ENCODE results near the gene MIA.
"Not testable (repeated sequence)": the region's sequence is repeated elsewhere in the genome, so short reads cannot be mapped to it uniquely, and the experiment has no call there.

Gene MIA

DNA sequence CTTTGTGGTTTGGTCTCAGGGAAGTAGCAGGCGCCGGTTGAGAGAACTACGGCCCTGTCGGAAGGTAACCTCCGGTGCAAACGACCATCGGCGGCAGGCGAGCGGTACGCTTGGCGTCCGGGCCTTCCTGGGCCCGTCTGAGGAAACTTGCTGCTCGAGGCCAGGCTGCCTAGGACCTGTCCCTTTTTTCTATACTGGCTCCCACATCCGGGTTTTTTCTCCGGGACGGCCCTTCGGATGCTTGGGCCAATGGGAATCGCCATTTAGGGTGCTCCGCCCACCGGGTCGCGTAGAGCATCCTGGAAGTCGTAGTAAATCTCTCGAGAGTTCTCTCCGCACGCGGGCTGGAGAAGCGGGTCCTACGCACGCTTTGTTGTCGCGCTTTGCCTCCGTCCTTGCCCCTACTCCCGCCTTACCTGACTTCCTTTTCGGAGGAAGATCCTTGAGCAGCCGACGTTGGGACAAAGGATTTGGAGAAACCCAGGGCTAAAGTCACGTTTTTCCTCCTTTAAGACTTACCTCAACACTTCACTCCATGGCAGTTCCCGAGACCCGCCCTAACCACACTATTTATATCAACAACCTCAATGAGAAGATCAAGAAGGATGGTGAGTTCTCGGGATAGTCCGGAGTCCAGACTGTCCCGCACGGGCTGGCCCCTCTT, 24.3 kb upstream of the MIA start, which contains the start of gene SNRPA:
SNRPA (plus strand) TSS at position 330 of the 664 bp plus-strand sequence; CDS start at position 536, 206 bp downstream.
- peak; percentile 98 for DNase-seq (ENCODE audit: low spot score)

DNA sequence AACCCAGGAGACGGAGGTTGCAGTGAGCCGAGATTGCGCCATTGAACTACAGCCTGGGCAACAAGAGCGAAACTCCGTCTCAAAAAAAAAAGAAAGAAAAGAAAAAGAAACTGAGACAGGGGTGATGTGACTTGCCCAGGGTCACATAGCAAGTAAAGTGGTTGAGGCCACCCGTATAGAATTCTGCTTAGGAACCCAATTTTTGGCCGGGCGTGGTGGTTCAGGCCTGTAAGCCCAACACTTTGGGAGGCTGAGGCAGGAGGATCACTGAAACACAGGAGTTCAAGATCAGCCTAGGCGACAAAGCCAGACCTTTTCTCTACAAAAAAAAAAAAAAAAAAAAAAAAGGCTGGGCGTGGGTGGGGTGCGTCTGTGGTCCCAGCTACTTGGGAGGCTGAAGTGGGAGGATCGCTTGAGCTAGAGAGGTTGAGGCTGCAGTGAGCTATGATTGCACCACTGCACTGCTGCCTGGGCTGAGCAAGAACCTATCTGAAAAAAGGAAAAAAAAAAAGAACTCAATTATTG, 23.0 kb upstream of the MIA start:
- no peak for DNase-seq (ENCODE audit: low spot score)

DNA sequence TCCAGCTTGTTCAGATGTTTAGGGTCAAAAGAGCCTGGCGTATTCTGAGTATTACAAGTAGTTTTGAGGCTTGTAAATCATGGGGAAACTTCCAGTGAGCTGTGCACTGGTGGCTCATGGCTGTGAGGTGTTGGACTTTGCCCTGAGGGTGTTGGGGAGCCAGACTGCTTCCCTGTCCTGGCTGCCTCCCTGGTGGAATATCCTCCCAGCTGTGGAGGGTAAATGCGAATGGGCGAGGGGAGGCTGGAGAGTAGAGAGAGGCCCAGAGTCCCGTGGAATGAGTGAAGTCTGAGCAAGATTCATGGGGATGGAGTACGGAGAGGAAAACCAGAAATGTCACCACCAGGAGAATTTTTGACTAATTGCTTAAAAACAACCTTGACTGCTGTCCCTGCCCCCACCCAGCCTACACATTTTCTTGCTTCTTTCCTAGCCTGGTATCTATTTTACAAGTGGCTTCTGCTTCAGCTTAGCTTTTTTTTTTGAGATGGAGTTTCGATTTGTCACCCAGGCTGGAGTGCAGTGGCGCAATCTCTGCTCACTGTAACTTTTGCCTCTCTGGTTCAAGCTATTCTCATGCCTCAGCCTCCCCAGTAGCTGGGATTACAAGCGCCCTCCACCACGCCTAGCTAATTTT, 20.6 kb upstream of the MIA start:
- peak; percentile 72 for DNase-seq (ENCODE audit: low spot score)

DNA sequence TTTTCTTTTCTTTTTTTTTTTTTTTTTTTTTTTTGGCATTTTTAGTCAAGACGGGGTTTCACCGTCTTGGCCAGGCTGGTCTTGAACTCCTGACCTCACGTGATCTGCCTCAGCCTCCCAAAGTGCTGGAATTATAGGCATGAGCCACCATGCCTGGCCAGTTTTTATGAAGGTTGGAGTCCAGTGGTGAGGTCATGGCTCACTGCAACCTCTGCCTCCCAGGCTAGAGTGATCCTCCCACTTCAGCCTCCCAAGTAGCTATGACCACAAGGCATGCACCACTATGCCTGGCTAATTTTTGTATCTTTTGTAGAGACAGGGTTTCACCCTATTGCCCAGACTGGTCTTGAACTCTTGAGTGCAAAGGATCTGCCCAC, 20.1 kb upstream of the MIA start:
- no peak for DNase-seq (ENCODE audit: low spot score)

DNA sequence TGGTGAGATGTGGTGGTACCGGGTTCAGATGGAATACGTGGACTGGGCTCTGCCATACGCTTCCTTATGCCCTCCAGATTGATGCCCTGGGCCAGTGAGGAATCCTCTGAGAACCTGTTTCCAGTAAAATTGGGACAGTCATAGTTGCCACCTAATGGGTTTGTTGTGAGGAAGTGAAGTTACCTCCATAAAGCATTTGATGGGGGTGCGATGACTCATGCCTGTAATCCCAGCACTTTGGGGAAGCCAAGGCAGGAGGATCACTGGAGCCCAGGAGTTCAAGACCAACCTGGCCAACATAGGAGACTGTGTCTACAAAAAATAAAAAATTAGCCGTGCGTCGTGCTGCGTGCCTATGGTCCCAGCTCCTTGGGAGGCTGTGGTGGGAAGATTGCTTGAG, 19.5 kb upstream of the MIA start:
- DNase-seq (ENCODE audit: low spot score), result no peak

DNA sequence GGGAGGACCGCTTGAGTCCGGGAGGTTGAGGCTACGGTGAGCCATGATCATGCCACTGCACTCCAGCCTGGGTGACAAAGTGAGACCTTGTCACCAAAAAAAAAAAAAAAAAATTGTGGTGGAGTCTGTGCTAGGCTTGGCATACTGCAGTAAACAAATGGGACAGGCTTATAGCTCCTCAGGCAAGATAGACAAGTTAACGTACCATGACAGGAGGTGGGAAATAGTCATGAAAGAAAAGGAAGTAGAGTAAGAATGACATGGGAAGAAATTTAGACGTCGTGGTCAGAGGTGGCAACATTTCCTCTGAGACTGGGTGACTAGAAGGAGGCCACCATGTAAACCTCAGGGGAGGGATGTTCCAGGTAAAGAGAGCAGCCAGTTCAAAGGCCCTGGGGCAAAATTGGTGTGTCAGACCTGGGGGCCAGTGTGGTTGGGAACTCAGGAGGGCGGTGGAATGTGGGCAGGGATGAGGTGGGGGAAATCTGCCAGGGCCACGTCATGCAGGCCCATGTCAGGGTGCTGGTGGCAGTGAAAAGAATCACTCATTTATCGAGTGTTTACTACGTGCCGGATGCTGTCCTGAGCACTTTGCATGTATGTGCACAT, 18.7 kb upstream of the MIA start:
- no peak for DNase-seq (ENCODE audit: low spot score)

DNA sequence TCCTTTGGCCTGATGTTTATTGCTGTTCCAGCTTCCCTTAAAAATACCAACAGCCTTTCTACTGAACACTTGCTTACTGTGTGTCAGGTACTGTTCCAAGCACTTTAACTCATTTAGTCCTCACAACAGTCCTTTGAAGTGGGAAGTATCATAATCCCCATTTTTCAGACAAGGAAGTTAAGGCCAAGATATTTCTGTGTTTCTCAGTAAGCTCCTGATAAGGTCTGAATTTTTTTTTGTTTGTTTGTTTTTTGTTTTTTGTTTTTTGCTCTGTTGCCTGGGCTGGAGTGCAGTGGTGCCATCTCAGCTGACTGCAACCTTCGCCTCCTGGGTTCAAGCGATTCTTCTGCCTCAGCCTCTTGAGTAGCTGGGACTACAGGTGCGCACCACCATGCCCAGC, 16.8 kb upstream of the MIA start:
- DNase-seq (ENCODE audit: low spot score), result no peak

DNA sequence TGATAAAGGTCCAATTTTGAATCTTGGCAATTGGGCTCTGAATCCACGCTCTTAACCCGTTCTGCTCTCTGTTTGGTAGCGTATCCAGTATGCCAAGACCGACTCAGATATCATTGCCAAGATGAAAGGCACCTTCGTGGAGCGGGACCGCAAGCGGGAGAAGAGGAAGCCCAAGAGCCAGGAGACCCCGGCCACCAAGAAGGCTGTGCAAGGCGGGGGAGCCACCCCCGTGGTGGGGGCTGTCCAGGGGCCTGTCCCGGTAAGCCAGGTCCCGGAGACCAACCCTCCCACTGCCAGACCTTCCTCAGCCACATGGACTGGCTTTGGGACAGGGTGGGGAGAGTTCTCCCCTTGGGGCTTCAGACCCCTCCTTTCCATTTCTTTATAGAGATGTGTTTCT, 16.0 kb upstream of the MIA start:
- DNase-seq (ENCODE audit: low spot score), result no peak

DNA sequence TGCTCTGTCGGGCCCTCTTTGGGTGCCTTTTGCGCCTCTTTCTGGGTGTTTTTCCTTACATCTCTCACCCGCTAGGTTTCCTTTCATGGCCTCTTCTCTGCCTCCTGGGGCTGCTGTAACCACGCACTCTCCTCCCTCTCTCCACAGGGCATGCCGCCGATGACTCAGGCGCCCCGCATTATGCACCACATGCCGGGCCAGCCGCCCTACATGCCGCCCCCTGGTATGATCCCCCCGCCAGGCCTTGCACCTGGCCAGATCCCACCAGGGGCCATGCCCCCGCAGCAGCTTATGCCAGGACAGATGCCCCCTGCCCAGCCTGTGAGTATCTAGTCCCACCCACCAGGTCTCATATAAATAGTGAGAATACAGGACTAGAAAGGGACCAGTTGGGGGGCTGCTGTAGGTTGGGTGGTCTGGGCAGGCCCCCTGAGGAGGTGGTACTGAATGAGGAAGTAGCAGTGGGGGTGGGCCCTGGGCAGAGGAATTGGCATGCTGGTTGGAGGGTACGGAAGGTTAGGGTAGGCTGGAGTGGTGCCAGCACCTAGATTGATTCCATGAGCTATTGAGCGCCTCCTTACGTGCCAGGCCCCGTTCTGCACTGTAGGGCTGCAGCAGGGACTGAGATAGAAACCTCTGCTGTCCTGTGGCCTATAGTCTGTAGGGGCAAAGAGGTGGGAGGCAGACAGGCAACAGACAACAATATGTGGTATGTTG, 12.4 kb upstream of the MIA start:
- DNase-seq (ENCODE audit: low spot score), result no peak

DNA sequence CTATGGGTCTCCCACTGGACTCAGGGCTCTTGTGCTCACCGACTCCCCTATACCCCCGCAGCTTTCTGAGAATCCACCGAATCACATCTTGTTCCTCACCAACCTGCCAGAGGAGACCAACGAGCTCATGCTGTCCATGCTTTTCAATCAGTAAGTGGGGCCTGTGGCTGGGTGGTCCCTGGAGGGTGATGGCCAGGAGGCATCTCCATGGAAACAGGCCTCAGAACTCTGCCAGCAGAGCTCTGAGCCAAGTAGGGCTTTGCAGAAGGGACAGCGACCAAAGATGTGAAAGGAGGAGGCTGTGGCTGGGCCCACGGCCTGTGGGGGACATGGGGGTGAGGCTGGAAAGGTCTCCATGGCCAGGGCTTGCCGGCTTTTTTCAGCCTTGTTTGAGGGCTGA, 11.8 kb upstream of the MIA start:
- DNase-seq (ENCODE audit: low spot score), result no peak

DNA sequence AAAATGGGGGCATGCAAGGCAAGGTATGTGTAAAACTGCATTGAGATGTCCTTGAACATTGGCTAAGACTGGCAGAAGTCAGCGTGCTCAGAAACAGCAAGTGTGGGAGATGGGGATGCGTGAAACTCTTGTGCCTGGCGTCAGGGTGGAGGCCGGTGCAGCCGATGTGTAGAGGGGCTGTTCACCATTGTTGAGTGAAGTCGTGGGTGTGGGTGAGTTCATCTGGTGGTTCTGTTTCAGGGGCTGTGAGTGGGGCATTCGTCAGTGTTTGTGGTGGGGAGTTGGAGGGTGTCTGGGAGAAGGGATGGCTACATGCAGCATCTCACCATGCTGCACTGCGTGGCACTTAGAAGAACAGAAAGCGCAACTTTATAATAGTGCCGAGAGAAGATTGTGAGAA, 11.4 kb upstream of the MIA start:
- DNase-seq (ENCODE audit: low spot score), result no peak

DNA sequence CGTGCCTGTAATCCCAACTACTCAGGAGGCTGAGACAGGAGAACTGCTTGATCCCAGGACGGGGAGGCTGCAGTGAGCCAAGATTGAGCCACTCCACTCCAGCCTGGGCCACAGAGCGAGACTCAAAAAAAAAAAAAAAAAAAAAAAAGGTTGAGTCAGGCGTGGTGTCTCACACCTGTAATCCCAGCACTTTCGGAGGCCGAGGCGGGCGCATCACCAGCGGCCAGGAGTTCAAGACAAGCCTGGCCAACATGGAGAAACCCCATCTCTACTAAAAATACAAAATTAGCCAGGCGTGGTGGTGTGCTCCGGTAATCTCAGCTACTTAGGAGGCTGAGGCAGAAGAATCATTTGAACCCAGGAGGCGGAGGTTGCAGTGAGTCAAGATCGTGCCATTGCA, 8.9 kb upstream of the MIA start:
- DNase-seq (ENCODE audit: low spot score), result not testable (repeated sequence)

DNA sequence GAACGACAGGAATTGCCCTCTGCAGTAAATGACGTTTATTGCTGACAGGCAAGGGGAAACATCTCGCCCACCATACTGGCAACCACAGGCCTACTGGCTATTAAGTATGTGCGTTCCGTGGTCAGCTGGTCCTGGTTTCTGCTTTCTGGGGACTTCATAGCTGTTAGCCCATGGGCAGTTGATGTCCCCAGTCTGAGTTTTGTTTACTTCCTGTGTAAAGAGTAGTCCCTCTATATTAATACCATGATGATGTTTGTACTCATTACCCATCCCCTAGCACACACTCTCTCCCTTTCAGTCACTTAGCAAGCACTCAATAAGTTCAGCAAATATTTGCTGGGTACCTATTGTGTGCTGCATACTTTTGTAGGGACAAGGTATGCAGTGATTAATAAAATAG, 6.5 kb upstream of the MIA start:
- DNase-seq (ENCODE audit: low spot score), result no peak

DNA sequence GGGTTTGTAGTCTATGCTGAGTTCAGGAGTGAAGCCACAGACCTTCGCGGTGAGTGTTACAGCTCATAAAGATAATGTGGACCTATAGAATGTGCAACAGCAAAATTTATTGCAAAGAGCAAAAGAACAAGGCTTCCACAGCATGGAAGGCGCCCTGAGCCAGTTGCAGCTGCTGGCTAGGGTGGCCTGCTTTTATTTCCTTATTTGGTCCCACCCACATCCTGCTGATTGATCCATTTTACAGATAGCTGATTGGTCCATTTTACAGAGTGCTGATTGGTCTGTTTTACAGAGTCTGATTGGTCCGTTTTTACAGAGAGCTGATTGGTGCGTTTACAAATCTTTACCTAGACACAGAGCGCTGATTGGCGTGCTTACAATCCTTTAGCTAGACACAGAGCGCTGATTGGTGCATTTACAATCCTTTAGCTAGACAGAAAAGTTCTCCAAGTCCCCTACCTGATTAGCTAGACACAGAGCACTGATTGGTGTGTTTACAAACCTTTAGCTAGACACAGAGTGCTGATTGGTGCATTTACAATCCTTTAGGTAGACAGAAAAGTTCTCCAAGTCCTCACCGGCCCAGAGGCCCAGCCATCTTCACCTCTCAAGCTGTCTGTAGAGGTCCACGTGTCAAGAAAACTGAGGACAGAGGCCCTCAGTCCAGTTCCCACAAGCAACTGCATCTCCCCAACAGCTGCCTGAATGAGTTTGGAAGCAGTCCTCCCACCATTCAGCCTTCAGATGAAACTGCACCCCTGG, 4.0 kb upstream of the MIA start:
- DNase-seq (ENCODE audit: low spot score), result peak; percentile 40

DNA sequence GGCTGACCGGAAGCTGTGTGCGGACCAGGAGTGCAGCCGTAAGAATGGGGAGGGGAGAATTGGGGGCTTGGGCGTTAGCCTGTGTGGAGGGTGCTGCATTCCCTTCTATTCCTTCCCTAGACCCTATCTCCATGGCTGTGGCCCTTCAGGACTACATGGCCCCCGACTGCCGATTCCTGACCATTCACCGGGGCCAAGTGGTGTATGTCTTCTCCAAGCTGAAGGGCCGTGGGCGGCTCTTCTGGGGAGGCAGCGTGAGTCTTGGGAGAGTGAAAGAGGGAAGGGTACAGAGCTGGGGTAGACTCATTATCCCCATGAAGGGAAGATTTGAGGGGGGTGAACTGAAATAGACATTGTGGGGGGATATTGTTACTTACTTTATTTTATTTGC, 306 bp downstream of the MIA start:
- DNase-seq (ENCODE audit: low spot score), result no peak

DNA sequence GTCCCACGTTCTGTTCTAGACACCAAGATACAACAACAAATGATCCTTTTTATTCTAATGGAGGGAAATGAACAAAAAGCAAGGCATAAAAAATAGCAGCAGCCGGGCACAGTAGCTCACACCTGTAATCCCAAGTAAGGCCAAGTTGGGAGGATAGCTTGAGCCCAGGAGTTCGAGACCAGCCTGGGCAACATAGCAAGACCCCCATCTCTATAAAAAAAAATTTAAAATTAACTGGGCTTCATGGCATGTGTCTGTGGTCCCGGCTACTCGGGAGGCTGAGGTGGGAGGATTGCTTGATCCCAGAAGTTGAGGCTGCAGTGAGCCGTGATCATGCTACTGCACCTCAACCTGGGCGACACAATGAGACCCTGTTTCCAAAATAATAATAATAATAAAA, 1.0 kb downstream of the MIA start:
- no peak for DNase-seq (ENCODE audit: low spot score)

DNA sequence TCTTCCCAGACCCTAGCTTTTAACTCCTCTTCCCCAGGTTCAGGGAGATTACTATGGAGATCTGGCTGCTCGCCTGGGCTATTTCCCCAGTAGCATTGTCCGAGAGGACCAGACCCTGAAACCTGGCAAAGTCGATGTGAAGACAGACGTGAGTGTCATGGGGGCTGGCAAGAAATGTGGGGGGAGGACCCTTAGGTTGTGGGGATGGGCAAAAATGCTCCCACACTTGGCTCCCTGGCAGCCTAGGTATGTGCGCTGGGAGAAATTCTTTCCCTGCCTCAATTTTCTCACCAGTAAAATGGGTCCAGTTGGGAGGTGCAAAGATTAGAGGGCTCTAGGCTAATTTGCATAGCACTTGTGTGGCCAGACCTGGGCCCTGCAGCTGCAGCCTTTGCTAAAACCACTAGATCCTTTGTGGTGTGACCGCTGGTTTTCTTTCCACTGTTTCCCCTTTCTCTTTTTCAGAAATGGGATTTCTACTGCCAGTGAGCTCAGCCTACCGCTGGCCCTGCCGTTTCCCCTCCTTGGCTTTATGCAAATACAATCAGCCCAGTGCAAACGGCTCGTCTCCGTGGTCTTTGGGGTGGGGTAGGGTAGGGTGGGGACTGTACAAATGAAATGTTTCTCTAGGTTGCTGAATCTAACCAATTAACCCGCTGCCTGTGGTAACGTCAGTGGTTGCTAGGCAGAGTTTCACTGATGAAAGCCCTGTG, 1.8 kb downstream of the MIA start:
- DNase-seq (ENCODE audit: low spot score), result peak; percentile 95

DNA sequence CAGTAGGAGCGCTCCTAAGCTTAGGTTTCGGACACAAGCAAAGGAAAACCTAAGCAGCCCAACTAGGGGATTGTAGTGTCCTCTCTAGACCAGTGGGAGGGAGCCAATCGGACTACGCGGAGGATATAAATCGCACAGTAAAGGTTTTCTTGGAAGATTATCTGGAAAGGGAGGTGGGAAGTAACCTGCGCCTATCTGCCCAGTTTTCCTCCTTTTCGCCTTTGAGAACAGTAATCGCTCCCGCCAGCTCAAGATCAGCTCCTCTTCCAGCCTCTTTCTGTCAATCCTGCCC, 2.3 kb downstream of the MIA start:
- DNase-seq (ENCODE audit: low spot score), result no peak

DNA sequence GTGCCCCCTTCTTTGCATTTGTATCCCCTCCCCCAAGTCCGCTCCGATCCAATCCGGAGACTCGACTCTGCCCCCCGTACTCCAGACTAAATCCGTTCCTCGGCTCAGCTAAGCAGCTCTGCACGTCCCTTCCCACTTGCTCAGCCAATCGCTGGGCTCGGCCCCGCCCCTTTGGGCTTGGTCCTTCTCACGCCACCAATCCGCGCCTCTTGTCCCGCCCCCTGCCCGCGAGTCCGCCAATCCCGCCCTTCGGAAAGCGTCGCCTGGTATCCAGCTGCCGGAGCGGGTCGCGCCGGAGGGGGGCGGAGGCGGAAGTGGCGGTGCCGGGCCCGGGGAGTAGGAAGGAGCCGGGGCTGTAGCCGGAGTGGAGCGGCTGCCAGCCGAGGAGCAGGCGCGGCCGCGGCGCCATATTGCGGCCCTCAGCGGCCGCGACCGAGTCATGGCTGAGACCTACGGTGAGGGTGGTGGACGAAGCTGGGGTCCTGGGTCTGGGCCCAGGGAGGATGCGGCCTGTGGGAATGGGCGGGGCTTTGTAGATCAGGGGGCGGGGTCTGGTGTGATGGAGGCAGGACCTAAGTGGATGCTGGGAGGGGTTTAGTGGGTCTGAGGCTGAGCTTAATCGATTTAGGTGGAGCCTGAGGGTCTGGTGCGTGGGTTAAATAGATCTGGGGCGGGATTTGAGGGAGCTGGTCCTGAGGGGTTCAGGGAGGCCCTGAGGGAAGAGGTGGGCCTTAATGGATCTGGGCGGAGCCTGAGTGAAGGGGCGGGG, 2.8 kb downstream of the MIA start, which contains the start of gene RAB4B:
RAB4B (plus strand) TSS at position 311 of the 769 bp plus-strand sequence; CDS start at position 440, 129 bp downstream.
- DNase-seq (ENCODE audit: low spot score), result peak; percentile 100

DNA sequence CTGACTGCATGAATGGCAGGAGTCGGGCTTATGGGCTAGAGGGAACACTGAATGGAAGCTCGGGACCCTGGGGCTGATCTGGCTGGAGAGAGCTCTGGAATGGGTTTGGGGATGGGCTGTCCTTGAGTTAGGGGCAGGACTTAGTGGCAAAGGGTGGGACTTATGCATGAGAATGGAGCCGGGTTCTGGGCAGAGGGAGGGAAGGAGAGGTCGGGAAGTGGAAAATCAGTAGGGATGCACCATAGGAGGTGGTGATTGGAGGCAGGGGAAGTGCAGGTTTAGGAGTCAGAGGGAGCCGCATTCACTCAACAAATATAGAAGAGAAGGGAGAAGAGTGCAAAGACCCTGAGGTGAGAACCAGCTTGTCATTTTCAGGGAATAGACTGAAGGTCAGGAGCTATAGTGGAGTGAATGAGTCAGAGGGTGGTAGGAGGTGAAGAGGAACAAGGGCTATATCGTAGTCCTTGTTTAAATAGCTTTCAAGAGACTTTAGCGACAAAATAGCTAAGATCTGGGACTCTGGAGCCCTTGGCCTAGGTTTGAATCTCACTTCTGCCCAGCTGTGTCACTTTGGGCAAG, 3.5 kb downstream of the MIA start:
- DNase-seq (ENCODE audit: low spot score), result no peak
